IPS-NIHi7 (cell line): ENCODE measurements around the gene CYBRD1.

ENCODE experiments used
- DNase-seq: peaks from one replicate; pipeline ENCODE4 v3.0.0; 2012; ENCODE audit warnings: mixed read lengths; ENCODE audit errors: extremely low spot score

The CYBRD1 gene

DNA sequence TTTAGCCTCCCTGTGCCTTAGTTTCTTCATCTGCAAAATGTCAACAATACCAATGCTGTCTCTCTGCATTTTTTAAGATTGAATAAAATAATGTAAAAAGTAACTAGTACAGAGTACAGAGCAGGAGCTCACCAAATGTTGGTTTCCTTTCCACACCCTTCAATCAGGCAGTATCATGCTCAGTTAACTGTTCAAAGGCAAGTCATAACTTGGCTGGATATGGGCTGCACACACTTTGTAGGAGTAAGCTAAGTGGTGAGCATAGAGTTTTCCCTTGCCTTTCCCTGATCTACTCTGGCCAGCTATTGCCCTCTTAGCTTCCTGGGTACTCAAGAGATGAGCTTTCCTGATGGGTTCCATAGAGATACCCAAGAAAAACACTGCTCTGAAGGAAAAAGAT lies 77.9 kb downstream of the CYBRD1 start:
- DNase-seq: no peak

DNA sequence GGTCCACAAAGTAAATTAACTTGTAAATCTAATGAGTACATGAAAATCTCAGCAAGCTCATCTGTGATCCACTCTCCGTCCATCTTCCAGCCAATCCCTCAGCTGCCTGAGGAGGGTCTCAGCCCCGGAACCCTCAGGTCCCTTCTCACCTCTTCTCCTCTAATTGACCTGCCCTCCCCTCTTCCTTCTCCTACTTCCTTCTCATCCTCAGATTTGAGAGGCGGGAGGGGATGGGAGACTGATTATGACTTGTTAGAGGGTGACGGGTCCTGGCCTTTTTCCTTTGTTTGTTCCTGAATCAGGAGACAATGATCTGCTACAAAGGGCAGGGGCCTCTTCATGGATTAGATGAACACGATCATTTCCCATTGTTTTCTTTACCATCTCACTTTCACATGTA lies 80.1 kb downstream of the CYBRD1 start:
- DNase-seq: no peak
